HepG2 (cell line): ENCODE results near the gene NEDD4L. TPM values are rescaled to one million over a fixed set of nuclear protein-coding genes. Genes with fewer than 3 reads are reported as not detected.

Source experiments
- ATF7 ChIP-seq, 2 experiments: fragments of 450-650 bp in 1 of 2; sonication (generic) in 1 of 2; formaldehyde crosslinking in 1 of 2; IDR thresholded peaks; 2 replicates each; pipeline versions ENCODE4 v1.4.0 to v1.6.1; 2016 to 2020; ENCODE audit warnings: antibody characterized with exemption in 1 of 2, mild to moderate bottlenecking in 1 of 2, missing genetic modification reagents in 1 of 2
- CENPX ChIP-seq: sonication (generic); formaldehyde crosslinking; IDR thresholded peaks from 2 replicates; pipeline ENCODE4 v1.9.0; 2021; ENCODE audit warnings: mild to moderate bottlenecking, missing genetic modification reagents, moderate library complexity
- FLYWCH1 ChIP-seq: sonication (generic); formaldehyde crosslinking; IDR thresholded peaks from 2 replicates; pipeline ENCODE4 v1.8.1; 2023; ENCODE audit warnings: mild to moderate bottlenecking, missing genetic modification reagents
- HHEX ChIP-seq: IDR thresholded peaks from 2 replicates; pipeline ENCODE4 v1.6.1; 2016; ENCODE audit warnings: control low read depth
- PRMT3 ChIP-seq: sonication (generic); formaldehyde crosslinking; IDR thresholded peaks from 2 replicates; pipeline ENCODE4 v1.8.1; 2022; ENCODE audit warnings: low read depth, mild to moderate bottlenecking, moderate library complexity, missing genetic modification reagents, borderline replicate concordance
- REXO4 ChIP-seq: sonication (generic); formaldehyde crosslinking; IDR thresholded peaks from 2 replicates; pipeline ENCODE4 v1.8.0; 2022; ENCODE audit warnings: missing genetic modification reagents, mild to moderate bottlenecking, borderline replicate concordance
- SAFB2 ChIP-seq: sonication (generic); formaldehyde crosslinking; IDR thresholded peaks from 2 replicates; pipeline ENCODE4 v1.5.1; 2020; ENCODE audit warnings: missing genetic modification reagents, low read depth, mild to moderate bottlenecking, borderline replicate concordance
- YEATS4 ChIP-seq: sonication (generic); formaldehyde crosslinking; IDR thresholded peaks from 2 replicates; pipeline ENCODE4 v1.4.0; 2020; ENCODE audit warnings: missing genetic modification reagents, borderline replicate concordance
- ZNF263 ChIP-seq: sonication (generic); formaldehyde crosslinking; IDR thresholded peaks from 2 replicates; pipeline ENCODE4 v1.4.0; 2020; ENCODE audit warnings: missing genetic modification reagents
- ZNF501 ChIP-seq: sonication (generic); formaldehyde crosslinking; IDR thresholded peaks from 2 replicates; pipeline ENCODE4 v1.5.1; 2020; ENCODE audit warnings: mild to moderate bottlenecking, moderate library complexity, missing genetic modification reagents
- ZNF550 ChIP-seq: sonication (generic); formaldehyde crosslinking; IDR thresholded peaks from 2 replicates; pipeline ENCODE4 v1.4.0; 2020; ENCODE audit warnings: mild to moderate bottlenecking, missing genetic modification reagents, borderline replicate concordance
- ZSCAN12 ChIP-seq: sonication (generic); formaldehyde crosslinking; IDR thresholded peaks from 2 replicates; pipeline ENCODE4 v1.9.0; 2021; ENCODE audit warnings: mild to moderate bottlenecking, missing genetic modification reagents
- polyA plus RNA-seq, 8 experiments: library from polyadenylated mRNA; depleted of rRNA in 3 of 8; stranded (reverse) in 7 of 8; unstranded in 1 of 8; fragments of >200 nt; fragmentation: Illumina TruSeq in 4 of 8; extraction: Trizol in 4 of 8; gene quantifications; 2 replicates each; pipeline versions ENCODE4 v1.2.1 to v1.2.3, GENCODE V29; 2011 to 2016; ENCODE audit warnings: low read depth in 4 of 8, missing spikeins in 1 of 8, mixed read lengths in 1 of 8; ENCODE audit not compliant: insufficient read depth in 1 of 8
- total RNA-seq, 5 experiments: library from RNA; depleted of rRNA; stranded (reverse); fragments of >200 nt; fragmentation: Illumina TruSeq; extraction: Trizol; gene quantifications; 2 replicates each; pipeline ENCODE4 v1.2.3, GENCODE V29; 2016; ENCODE audit warnings: low read depth in 1 of 5
- TF ChIP-seq, protein P1 (sequence below): IDR thresholded peaks from 2 replicates; pipeline ENCODE4 v1.4.0; 2020; ENCODE audit warnings: mild to moderate bottlenecking, missing genetic modification reagents
- TF ChIP-seq, protein P2 (sequence below): sonication (generic); formaldehyde crosslinking; IDR thresholded peaks from 2 replicates; pipeline ENCODE4 v1.4.0; 2020; ENCODE audit warnings: missing genetic modification reagents
- TF ChIP-seq, protein P3 (sequence below): sonication (generic); formaldehyde crosslinking; IDR thresholded peaks from 2 replicates; pipeline ENCODE4 v1.4.0; 2020; ENCODE audit warnings: missing genetic modification reagents, borderline replicate concordance
- TF ChIP-seq, protein P4 (sequence below): sonication (generic); formaldehyde crosslinking; IDR thresholded peaks from 2 replicates; pipeline ENCODE4 v1.8.0; 2022; ENCODE audit warnings: missing genetic modification reagents, low read depth, mild to moderate bottlenecking, borderline replicate concordance

NEDD4L gene
- total and polyA plus RNA-seq, 2 of the 13 experiments (the other 11 are each of a cell fraction or from before 2014, with no cell fraction given), result 168 to 390 TPM

DNA sequence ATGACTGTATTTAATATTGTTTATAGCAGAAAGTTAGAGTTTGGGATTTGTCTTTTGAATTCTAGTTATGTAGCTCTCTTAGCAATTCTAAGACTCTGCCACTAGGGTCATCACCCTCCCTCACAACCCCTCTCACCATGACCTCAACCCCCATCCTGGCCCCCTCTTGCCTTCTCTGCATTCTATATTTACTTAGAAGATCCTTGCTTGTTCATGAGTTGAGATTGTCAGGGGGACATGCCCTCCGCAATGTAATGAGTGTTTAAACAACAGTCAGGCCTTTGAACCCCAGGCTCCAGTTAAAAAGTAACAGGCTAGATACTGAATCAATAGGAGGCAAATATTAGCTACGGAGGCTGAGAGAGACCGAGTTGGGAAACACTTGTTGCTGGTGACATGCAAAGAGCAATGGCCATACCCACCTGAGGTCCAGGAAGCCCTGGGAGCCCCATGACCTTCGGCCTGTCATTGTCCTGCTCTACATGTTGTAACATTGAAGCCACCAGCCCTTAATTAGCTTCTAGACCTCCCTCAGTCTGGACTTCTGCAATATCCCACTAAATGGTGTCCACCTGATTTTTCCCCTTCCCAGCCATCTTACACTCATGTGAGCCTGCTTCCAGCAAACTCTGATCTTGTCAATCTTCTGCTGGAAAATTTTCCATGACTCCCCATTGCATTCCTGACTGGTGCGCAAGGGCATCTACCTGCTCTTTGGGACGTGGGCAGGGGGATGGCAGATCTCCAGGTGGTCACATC is 363.8 kb downstream of the NEDD4L start (continued):
- TF ChIP-seq, protein P1, sequence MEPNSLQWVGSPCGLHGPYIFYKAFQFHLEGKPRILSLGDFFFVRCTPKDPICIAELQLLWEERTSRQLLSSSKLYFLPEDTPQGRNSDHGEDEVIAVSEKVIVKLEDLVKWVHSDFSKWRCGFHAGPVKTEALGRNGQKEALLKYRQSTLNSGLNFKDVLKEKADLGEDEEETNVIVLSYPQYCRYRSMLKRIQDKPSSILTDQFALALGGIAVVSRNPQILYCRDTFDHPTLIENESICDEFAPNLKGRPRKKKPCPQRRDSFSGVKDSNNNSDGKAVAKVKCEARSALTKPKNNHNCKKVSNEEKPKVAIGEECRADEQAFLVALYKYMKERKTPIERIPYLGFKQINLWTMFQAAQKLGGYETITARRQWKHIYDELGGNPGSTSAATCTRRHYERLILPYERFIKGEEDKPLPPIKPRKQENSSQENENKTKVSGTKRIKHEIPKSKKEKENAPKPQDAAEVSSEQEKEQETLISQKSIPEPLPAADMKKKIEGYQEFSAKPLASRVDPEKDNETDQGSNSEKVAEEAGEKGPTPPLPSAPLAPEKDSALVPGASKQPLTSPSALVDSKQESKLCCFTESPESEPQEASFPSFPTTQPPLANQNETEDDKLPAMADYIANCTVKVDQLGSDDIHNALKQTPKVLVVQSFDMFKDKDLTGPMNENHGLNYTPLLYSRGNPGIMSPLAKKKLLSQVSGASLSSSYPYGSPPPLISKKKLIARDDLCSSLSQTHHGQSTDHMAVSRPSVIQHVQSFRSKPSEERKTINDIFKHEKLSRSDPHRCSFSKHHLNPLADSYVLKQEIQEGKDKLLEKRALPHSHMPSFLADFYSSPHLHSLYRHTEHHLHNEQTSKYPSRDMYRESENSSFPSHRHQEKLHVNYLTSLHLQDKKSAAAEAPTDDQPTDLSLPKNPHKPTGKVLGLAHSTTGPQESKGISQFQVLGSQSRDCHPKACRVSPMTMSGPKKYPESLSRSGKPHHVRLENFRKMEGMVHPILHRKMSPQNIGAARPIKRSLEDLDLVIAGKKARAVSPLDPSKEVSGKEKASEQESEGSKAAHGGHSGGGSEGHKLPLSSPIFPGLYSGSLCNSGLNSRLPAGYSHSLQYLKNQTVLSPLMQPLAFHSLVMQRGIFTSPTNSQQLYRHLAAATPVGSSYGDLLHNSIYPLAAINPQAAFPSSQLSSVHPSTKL, result peak; percentile 88
- no peak; the same call in 1 of the 2 replicates for TF ChIP-seq YEATS4 (CRISPR knock-in tag)
- TF ChIP-seq ATF7 (IDR thresholded peaks at IDR 0.05), result peak; percentile 41; the same call in 1 of the 2 replicates
- TF ChIP-seq ATF7 (CRISPR knock-in tag; IDR thresholded peaks at IDR 0.05), result peak; percentile 91
- TF ChIP-seq ZNF263 (CRISPR knock-in tag), result no peak; the same call in 1 of the 2 replicates
- TF ChIP-seq ZNF550 (CRISPR knock-in tag), result no peak
- no peak for TF ChIP-seq ZSCAN12 (CRISPR knock-in tag)
- TF ChIP-seq PRMT3 (CRISPR knock-in tag), result no peak
- TF ChIP-seq, protein P2, sequence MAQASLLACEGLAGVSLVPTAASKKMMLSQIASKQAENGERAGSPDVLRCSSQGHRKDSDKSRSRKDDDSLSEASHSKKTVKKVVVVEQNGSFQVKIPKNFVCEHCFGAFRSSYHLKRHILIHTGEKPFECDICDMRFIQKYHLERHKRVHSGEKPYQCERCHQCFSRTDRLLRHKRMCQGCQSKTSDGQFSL (CRISPR knock-in tag), result no peak
- TF ChIP-seq ZNF501 (CRISPR knock-in tag), result peak; percentile 79; the same call in 1 of the 2 replicates
- TF ChIP-seq HHEX (CRISPR knock-in tag), result peak; percentile 96
- no peak for TF ChIP-seq REXO4 (CRISPR knock-in tag)
- TF ChIP-seq, protein P3, sequence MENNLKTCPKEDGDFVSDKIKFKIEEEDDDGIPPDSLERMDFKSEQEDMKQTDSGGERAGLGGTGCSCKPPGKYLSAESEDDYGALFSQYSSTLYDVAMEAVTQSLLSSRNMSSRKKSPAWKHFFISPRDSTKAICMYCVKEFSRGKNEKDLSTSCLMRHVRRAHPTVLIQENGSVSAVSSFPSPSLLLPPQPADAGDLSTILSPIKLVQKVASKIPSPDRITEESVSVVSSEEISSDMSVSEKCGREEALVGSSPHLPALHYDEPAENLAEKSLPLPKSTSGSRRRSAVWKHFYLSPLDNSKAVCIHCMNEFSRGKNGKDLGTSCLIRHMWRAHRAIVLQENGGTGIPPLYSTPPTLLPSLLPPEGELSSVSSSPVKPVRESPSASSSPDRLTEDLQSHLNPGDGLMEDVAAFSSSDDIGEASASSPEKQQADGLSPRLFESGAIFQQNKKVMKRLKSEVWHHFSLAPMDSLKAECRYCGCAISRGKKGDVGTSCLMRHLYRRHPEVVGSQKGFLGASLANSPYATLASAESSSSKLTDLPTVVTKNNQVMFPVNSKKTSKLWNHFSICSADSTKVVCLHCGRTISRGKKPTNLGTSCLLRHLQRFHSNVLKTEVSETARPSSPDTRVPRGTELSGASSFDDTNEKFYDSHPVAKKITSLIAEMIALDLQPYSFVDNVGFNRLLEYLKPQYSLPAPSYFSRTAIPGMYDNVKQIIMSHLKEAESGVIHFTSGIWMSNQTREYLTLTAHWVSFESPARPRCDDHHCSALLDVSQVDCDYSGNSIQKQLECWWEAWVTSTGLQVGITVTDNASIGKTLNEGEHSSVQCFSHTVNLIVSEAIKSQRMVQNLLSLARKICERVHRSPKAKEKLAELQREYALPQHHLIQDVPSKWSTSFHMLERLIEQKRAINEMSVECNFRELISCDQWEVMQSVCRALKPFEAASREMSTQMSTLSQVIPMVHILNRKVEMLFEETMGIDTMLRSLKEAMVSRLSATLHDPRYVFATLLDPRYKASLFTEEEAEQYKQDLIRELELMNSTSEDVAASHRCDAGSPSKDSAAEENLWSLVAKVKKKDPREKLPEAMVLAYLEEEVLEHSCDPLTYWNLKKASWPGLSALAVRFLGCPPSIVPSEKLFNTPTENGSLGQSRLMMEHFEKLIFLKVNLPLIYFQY (CRISPR knock-in tag), result no peak
- TF ChIP-seq SAFB2 (CRISPR knock-in tag), result no peak
- TF ChIP-seq, protein P4, sequence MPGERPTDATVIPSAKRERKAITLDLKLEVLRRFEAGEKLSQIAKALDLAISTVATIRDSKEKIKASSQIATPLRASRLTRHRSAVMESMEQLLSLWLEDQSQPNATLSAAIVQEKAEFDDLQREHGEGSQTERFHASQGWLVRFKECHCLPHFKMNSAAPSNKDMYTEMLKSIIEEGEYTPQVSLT, result no peak
- 0 out of 2 replicates have a peak, but pooled peaks have one; percentile 57 for TF ChIP-seq FLYWCH1 (CRISPR knock-in tag)
- TF ChIP-seq CENPX (CRISPR knock-in tag), result no peak
